Measurements from ENCODE around the gene GEMIN7.
A peak's percentile ranks its signal among the peaks of the same experiment; 100 is the strongest.
"Not testable (repeated sequence)": the region's sequence is repeated elsewhere in the genome, so short reads cannot be mapped to it uniquely, and the experiment has no call there.

GEMIN7 gene

DNA sequence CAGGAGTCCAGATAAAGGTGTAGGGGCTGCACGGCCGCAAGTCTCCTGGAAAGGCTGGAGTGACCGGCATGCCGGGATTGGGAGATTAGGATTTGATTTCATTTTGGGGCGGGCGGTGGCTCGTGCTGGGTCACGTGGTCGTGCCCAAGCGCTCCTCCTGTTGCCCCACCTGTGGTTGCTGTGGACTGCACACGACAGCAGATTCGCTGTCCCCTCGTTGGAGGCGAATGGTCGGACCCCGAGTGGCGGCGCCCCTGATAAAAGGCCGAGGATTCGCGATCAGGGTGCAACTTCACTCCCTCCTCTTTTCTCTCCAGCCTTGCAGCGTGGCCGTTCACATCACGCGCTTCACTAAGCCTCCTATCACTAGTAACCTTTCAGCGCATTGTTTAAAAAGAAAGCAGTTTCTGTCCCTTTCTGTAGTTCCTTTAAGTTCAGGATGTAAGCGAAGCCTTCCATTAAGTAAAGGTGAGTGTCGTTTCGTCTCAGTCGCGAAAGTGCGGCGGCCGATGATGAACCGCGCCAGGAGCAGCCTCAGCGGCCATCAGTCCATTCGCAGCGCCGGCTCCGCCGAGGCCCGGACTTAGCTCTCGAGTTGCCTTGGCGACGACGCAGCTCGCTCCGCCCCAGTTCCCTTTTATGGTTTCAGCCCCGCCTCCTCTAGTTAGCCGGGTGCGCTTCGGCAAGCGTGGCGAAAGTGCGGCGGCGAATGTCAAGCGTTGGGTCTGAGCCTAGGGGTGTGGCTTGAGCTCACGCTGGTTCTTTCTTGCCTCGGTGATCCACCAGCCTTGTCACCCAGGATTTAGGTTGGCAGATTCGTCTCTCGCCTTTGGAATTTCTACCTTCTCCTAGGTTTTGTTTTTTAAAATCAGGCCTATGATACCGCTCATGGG is 12.2 kb downstream of the GEMIN7 start:
- DNase-seq, result peak; percentile 95

DNA sequence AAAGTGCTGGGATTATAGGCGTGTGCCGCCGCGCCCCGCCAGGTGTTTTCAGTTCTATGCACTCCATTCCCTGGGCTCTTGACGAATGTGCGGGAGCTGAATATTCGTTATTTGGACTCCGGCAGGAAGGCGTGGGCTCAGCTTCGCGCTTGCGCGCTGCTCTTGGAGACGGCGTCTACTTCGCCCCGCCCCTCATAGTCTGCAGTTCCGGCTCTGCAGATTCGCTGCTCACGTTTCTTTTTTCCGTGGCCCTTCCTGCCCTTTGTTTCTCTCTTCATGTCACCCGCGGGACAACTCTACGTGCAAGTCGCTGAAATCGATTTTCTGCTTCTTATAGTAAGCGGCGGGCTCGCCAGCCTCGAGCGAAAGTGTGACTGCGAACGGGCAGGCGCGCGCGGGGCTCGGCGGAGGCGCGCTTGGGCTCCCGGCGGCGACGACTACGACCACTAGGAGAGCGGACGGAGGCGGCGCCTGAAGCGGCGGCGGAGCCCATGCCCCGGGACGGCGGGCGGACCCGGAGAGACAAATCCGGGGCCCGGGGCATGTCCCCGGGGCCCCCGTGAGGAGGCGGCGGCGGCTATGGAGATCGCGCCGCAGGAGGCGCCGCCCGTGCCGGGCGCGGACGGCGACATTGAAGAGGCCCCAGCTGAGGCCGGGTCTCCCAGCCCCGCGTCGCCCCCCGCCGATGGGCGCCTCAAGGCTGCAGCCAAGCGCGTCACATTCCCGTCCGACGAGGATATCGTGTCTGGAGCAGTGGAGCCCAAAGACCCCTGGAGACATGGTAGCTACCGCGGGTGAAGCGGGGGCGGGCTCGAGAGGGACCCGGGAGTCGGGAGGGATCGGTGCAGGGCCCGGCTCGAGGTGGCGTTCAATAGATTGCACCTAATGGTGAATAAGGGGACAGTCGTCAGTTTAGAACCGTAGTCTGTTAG is 14.0 kb downstream of the GEMIN7 start, which contains the start of gene PPP1R37:
Gene PPP1R37, plus strand, starts transcription at position 433 of the 932 bp plus-strand sequence. Its CDS starts 147 bp downstream, at position 580.
- peak; percentile 93 for DNase-seq

DNA sequence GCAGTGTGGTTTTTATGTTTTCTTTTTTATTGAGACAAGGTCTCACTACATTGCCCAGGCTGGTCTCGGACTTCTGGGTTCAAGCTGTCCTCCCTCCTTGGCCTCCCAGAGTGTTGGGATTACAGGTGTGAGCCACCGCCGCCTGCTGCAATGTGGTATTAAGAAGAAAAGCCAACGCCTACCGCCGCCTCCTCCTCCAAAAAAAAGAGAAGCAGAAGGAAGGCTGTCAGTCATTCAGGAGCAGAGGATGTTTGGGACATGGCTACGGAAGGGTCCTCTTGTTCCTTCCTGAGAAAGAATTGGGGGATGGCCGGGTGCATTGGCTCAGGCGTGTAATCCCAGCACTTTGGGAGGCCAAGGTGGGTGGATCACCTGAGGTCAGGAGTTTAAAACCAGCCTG is 15.1 kb downstream of the GEMIN7 start:
- DNase-seq, result no peak

DNA sequence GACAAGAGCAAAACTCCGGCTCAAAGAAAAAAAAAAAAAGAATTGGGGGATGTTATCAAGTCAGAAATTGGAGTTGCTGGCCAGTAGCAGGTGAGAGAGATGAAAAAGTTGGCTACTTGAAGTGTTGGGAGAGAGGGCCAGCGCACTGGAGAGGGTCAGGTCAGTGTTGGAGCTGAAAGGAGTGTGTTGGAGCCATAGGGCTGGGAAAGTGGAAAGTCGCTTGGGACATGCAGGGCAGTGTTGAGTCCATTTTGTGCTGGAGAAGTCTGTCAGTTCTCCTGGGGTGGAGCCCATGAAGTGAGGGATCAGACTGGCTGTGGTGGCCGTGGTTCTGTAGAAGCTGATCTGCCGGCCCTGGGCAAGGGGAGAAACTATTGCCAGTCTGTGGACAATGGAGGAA is 15.6 kb downstream of the GEMIN7 start:
- DNase-seq, result no peak

DNA sequence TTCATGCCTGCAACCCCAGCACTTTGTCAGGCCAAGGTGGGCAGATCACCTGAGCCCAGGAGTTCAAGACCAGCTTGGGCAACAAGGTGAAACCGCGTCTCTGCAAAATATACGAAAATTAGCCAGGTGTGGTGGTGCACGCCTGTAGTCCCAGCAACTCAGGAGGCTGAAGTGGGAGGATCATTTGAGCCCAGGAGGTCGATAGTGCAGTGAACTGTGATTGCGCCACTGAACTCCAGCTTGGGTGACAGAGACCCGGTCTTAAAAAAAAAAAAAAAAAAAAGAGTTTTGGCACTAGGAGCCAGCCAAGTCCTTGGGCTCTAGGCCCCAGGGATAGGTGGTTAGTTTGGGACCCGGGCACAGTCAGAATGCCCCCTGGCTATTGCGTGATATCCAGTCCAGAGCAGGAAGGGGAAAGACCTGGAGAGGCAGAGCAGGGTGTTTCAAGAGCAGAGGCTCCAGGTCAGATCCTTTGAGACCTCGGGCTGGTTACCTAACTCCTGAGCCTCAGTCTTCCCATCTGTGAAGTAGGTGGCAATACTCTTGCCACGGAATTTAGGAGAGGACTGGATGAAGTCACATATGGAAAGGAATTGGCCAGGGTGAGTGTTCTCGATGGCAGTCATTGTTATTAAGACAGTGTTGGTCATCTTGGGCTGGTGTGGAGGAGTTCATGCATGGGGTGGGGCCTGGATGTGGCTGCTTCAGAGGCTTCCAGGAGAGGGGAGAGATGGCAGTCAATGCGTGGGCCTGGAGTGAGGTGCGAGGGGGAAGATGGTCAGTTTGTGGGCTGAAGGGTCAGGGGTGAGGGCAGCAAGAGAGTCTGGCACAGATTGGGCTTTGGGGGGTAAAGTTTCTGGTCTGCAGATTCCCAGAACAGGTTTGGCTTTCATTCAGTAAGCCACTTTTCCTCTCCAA is 16.7 kb downstream of the GEMIN7 start:
- no peak for DNase-seq

DNA sequence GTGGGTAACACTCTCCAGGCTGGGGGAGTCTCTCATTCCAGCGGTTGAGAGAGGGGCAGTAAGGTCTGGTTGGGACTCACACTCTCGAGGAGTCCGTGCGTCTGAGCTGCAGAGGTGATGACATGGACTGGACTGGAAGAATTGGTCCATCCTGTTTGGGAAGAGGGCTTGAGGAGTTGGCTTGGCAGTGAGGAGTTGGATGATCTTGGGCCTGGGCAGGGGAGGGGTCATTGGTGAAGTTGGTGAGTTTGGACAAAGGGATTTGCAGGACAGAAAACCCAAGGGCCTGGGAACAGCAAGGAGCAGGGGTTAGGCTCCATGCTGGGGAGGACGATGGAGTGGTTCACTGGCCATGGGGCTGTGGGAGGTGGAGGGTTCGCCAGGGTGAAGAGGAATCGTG is 17.6 kb downstream of the GEMIN7 start:
- DNase-seq, result no peak

DNA sequence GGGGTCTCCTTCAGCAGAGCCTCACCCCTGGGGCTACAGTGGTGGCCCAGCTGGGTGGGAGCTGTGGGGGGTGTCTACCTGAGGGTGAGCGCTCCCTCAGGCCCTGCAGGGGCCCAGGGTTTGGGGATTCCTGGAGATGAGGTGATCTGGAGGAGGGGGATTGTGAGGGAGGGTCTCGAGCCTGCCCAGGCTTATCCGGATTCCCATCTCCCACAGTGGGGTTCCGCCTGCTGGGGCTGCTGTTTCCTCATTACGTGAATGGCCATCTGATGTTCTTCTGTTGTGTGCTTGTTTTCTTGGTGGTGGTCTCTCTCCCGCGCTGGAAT is 18.4 kb downstream of the GEMIN7 start:
- DNase-seq, result no peak

DNA sequence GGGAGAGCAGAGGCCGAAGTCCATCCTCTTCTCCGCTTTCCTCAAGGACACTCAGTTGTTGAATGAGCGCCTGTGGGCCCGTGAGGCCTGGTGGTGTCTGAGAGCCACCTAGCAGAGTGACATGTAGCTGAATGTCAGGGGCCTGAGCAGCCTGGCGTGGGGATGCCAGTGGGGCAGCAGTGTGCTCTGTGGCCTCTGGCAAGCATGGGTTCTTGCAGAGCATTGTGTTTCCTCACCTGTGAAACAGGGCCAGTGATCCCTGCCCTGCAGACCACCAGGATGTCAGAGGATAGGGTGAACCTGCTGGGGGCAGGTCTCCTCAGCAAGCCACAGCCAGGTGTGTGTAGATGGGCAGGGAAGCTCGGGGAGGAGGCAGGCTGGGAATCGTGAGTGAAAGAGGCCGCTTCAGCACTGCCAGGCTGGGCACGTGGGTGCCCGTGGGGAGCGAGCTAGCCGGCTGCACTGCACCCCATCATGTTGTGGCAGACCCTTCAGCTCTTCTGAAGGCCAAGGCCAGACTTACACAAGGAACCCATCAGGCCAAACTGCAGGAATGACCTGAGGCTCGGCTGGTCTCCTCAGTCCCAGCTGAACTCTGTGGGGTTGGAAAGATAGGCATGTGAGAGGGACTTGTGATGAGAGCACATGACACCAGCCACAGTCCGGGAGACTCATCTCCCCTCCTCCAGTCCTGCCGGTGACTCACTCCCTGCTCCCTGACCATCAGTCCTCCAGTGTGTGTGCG is 18.9 kb downstream of the GEMIN7 start:
- no peak for DNase-seq

DNA sequence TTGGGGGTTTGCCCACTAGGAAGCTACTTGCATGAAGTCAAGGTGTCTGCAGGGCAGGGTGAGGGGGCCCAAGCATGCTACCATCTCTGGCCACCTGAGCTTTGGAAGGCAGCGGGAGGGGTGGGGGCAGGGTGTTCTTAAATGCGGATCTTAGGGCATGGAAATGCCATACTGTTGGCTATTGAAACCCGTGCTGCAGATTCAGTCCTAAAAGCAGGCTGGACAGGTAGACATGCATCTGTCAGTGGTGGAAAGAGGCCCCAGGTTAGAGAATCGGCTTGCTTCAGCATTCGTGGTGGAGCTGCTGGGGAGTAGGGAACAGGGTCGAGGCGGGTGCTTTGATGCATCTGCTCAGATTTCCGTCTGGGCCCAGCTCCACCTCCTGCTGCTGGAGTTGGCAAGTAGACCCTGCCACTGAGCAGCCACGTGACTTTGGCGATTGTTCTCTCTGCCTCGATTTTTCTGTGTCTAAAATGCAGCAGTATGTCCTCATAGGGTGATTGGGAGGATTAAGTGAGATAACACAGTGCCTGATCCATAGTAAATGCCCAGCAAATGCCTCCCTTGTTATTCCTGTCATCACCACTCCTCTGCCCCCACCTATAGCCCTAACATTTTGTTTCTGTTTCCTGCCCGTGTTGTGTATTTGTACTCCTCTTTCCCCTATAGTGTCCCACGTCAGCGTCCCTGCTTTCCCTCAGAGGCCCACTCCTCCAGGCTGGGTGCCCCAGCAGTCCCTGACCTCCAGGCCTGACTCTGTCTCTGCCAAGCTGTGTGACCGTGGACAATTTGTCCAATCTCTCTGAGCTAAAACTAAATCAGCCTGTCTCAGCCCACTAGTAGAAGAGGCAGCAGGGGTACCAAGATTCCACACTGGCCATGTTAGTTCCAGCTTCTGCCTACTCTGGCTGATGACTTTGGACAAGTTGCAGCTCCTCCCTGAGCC is 19.7 kb downstream of the GEMIN7 start:
- DNase-seq, result no peak

DNA sequence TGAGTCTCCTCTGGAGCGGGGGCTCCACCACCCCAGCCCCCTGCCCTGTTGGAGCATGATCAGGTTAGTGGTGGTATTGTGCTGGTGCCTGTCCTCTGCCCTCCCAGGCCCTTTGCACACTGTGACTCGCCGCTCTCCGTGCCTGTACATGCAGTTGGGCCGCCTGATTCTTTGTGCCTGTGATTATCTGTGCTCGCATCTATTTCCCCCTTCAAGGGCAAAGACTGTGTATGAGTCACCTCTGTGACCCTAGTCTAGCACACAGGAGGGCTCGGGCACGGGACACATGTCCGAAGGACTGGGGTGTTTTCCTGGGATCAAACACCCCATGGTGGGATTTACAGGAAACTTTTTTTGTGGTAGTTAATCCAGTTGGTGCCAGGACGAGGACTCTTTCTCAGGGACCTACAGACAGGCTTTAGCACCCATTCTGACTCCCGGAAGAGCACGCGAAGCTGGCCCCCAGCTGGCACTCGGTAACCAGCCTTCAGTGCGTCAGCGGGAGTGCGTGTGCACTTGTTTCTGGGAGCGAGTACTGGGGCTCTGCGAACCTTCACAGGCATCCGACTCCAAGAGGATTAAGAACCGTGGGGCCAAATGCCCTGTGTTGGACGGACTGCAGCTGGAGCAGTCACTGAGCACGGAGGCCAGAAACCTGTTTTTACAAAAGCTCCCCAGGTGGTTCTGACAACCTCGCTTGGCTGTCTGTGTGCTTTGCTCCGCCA is 20.6 kb downstream of the GEMIN7 start:
- DNase-seq, result no peak

DNA sequence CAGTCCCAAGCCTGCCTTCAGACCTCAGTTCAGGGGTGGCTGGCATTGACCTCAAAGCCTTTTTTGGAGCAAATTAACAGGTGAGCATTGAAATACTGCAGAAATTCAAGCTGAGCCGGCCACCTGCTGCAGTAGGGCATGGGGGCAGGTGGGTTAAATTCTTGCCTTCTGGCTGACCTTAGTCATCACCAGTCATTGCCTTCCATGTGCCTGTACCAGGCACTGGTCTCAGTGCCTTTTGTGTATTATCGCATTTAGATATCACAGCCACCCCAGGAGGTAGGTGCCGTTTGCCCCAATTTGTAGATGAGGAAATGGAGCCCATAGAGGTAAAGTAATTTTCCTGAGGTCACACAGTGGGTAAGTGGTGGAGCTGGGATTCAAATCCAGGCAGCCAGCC is 21.1 kb downstream of the GEMIN7 start:
- DNase-seq, result no peak

DNA sequence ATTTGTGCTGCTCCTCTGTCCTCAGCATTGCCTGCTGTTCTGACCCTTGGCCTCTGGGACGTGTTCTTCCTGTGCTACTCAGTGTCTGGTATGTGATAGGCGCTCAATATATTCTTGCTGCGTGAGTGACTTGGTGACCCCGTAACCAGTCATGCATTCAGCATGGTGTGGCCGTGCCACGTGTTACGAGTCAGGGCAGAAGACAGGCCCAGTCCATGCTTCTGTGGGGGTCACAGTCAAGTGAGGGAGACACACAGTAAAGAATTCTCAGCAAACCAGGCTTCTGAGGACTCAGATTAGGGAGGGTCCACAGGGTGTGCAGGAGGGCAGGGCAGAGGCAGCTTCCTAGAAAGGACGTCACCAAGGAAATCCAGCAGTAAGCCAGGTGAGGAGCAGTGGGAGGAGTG is 21.8 kb downstream of the GEMIN7 start:
- DNase-seq, result no peak

DNA sequence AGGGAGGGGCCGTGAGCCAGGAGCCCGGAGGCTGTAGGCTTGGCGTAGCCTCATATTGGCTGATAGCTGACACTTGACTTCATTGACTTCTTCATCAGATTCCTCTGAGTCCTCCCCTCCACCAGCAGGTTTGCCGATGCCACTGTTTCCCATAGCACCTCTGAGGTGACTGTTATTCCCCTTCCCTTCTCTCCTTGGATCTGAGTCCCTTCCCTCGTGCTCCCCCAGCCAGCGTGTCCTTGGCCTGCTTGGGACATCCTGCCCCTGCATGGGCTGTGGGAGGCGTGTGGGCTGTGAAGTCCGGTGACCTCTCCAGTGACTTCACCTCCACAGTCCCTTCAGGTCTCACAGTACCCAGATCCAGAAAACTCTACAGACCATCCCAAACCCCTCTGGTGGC is 22.7 kb downstream of the GEMIN7 start:
- no peak for DNase-seq

DNA sequence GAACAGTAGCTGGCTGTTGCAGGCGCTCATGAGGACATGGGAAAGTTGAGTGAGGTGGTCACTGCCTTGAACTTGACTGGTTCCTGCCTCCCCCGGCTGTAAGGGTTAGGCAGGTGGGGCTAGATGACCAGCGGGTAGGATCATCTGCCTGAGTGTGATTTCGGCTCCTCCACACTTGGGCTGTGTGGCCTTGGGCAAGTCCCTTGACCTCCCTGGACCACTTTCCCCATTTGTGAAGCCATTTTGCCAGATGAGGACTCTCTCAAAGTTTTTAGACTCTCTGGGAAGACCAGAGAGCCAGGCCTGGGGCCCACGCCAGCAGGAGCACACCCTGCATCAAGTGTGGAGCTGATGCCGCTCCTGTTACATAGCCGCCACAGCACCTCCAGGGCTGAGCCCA is 23.4 kb downstream of the GEMIN7 start:
- DNase-seq, result no peak

DNA sequence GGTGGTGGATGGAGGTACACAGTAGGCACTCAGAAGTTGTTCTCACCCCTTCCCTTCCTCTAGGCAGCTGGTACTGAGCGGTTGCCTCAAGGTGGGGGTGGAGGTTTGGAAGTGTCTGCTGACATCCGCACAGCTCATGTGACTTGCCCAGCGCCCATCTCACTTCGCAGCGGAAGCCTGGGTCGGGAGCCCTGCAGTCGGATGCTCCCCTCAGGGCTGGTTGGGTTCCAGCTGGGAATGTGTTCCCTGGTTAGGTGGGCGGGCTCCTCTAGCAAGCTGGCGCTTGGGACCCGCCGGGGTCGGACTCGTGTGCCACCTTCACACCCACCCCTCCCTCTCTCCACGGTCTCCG is 24.1 kb downstream of the GEMIN7 start:
- DNase-seq, result no peak

DNA sequence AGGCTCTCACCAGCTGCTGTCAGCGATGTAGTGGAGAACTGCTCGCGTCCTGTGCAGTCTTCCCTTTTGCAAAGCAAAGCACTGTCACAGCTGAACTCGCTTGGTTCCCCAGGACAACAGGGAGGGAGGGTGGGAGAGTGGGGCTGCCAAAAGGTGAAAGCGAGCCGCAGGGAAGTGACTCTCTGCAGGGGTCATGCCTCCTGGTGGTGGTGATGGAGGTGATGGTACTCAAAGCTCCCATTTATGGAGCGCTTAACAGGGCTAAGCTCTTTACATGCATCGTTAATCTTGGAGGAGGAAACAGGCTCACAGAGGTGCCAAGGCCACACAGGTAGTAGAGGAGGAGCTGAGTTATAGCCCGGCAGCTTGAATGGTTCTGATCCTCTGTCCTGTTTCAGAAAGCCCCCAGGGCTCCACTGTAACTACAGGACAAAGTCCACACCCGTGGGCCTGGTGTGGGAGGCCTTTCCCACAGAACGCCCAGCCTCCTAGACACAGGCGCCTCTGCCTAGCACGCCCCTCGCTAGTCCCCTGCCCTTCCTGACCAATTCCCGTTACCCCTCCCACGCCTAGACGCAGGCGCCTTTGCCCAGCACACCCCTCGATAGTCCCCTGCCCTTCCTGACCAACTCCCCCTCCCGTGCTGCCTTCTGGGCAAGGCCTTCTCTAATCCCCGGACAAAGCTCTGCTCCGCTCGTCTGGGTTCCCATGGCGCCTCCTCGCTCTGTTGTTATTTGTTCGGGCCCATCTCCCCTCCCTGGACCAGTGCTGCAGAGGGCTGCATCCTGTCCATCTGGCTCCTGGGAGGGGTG is 24.7 kb downstream of the GEMIN7 start:
- DNase-seq, result no peak

DNA sequence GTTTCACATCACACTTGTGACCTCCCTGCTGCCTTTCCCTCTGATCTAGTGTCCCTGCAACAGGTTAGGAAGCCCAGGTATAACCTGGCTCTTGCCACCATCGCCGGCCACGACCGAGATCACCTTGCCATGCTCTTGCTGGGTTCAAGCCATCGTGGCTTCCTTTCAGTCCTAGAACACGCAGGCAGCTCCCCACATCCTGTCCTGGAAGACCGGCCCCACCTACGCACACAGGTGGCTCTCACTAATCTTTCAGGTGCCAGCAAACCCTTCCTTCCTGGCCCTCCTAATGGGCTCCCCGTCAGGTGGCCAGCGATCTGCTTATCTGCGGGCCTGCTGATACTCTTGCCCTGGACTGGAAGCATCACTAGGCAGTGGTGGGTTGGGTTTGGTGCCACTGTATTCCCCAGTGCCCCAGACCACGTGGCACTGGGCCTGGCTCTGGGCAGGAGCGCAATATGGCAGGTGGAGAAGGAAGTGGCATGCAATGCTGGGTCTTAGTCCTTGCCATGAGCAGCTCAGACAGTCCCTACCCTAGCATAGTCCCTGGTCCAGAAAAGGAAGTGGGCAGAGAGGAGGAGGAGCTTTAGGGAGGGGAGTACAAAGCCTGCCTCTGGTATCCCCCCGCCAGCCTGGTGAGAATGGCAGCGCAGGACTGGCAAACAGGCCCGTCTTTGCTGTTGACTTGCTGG is 25.7 kb downstream of the GEMIN7 start:
- no peak for DNase-seq

DNA sequence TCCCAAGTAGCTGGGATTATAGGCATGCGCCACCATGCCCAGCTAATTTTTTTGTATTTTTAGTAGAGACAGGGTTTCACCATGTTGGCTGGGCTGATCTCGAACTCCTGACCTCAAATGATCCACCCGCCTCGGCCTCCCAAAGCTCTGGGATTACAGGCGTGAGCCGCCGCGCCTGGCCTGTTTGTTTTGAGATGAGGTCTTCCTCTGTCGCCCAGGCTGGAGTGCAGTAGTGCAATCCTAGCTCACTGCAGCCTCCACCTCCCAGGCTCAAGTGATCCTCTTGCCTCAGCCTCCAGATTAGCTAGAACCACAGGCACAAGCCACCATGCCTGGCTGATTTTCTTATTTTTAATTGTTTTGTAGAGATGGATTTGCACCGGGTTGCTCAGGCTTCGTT is 27.3 kb downstream of the GEMIN7 start:
- DNase-seq, result not testable (repeated sequence)

All from NCI-H2227 treated with DMSO at 0.1 percent for 48 hours (cell line).